Adrenal gland (tissue), 12 donors: ENCODE measurements around the gene SEPTIN7. TPM values are rescaled to one million over a fixed set of nuclear protein-coding genes. Genes with fewer than 3 reads are reported as not detected.

ENCODE experiments used
- DNase-seq, 7 donors: peaks; one replicate each; pipeline ENCODE4 v3.0.0-alpha.2; 2019 to 2020
- H3K27ac ChIP-seq, 5 donors: fragments of 200-600 bp; sonication (generic) in 4 of 5; 1 replicate in 3 of 5; 2 replicates in 2 of 5; pipeline versions ENCODE4 v1.5.1 to v1.8.0; 2016 to 2020; ENCODE audit warnings: mild to moderate bottlenecking in 1 of 5
- H3K27me3 ChIP-seq: fragments of 200-600 bp; 2 replicates; pipeline ENCODE4 v1.8.0; 2021
- H3K36me3 ChIP-seq, 2 donors: fragments of 200-600 bp; replicated peaks in 1 of 2; 1 replicate in 1 of 2; 2 replicates in 1 of 2; pipeline versions ENCODE4 v1.5.1 to v1.8.0; 2018 to 2022
- H3K4me1 ChIP-seq, 2 donors: fragments of 200-600 bp; replicated peaks in 1 of 2; 1 replicate in 1 of 2; 2 replicates in 1 of 2; pipeline versions ENCODE4 v1.5.1 to v1.8.0; 2018 to 2021
- H3K4me3 ChIP-seq, 4 donors: fragments of 200-600 bp; sonication (generic) in 3 of 4; one replicate each; pipeline ENCODE4 v1.5.1; 2016 to 2018
- H3K9me3 ChIP-seq, 3 donors: fragments of 200-600 bp; sonication (generic) in 1 of 3; replicated peaks in 1 of 3; 1 replicate in 2 of 3; 2 replicates in 1 of 3; pipeline versions ENCODE4 v1.5.1 to v1.8.0; 2016 to 2021
- CTCF ChIP-seq, 6 experiments: fragments of 450-650 bp in 4 of 6; fragments of 200-600 bp in 2 of 6; sonication (generic) in 1 of 6; IDR thresholded peaks; 1 replicate in 5 of 6; 2 replicates in 1 of 6; pipeline versions ENCODE4 v1.5.1 to v1.8.0; 2016 to 2021; ENCODE audit warnings: antibody characterized with exemption in 6 of 6, mild to moderate bottlenecking in 2 of 6, moderate library complexity in 1 of 6
- POLR2A ChIP-seq, 2 donors: fragments of 450-650 bp; IDR thresholded peaks; one replicate each; pipeline ENCODE4 v1.6.1; 2017; ENCODE audit warnings: antibody characterized with exemption in 2 of 2, mild to moderate bottlenecking in 2 of 2, moderate library complexity in 1 of 2
- WGBS, 4 donors: extraction: QIAGEN DNeasy Blood & Tissue Kit in 2 of 4; methylation state at CpG; one replicate each; pipeline versions ENCODE4 v1.1.5 to v1.1.7; 2013 to 2017; 5-methylcytosine and 5-hydroxymethylcytosine counted together
- intact Hi-C, 2 donors: fragments of 100-400 bp; cut with DNase I; formaldehyde crosslinking; loops; one replicate each; pipeline versions ENCODE4 v1.14.1 to v1.15.0; 2022 to 2023
- polyA plus RNA-seq, 3 donors: library from polyadenylated mRNA; stranded (reverse); fragments of 200-250 nt in 2 of 3; fragments of 350-450 nt in 1 of 3; fragmentation: Illumina TruSeq in 1 of 3; extraction: RNeasy Lipid Tissue Mini Kit (QIAGEN cat#74804) in 1 of 3; gene quantifications; one replicate each; pipeline ENCODE4 v1.2.3, GENCODE V29; 2013 to 2014
- total RNA-seq, 9 donors: library from RNA; depleted of rRNA in 4 of 9; stranded (reverse); fragments of >200 nt in 4 of 9; fragments of 120-200 nt in 1 of 9; fragmentation: NEBNext Ultra II Directional in 1 of 9; extraction: Animal tissue kit (Norgen Biotek cat#: 25700) in 1 of 9; gene quantifications; one replicate each; pipeline versions ENCODE4 v1.1.0 to v1.2.4, GENCODE V29; 2013 to 2023
- donor health status: healthy with polysubstance abuse.
- donor health status: Bipolar disorder and iron deficiency.
- donor health status: DM: yes; HTN: yes; CAD: no.
- donor health status: DM: no; HTN: no; CAD: no.
- donor health status: DM: no; HTN: no; CAD: no.
- donor health status: DM: yes; HTN: yes; CAD: no.

SEPTIN7 gene
- total and polyA plus RNA-seq, 12 donors: 72.3 to 267 (median 155) TPM

- WGBS, 4 donors: 93 to 96% (median 95%) methylated on average over 9 to 11 of the region's 11 CpGs
- intact Hi-C loops: no loop called here
- DNase-seq: no peak
- Histone ChIP-seq H3K4me1 (peaks cover 9 to 15% of the 10 kb centered on the region in 2 donors), H3K27ac (no peak overlapping the region), H3K36me3 (no peaks in the 10 kb centered on the region), H3K27me3 (no peaks in the 10 kb centered on the region), H3K9me3 (no peaks in the 10 kb centered on the region), H3K4me3 (no peak overlapping the region)
- TF ChIP-seq CTCF (IDR thresholded peaks at IDR 0.05) (no peak), POLR2A (IDR thresholded peaks at IDR 0.05) (no peak)
Observed at GRCh38 chr7:35846816-35847412, 46.1 kb downstream of the SEPTIN7 start.

- 85 to 91% (median 87%) methylated on average over 2 of the region's 2 CpGs for WGBS, 4 donors
- H3K4me1 ChIP-seq: peaks cover 17 to 19% of the 10 kb centered on the region in 2 donors
- DNase-seq: no peak
- H3K27me3 ChIP-seq: no peaks in the 10 kb centered on the region
- no peaks in the 10 kb centered on the region for H3K36me3 ChIP-seq
- TF ChIP-seq POLR2A (IDR thresholded peaks at IDR 0.05): no peak
- TF ChIP-seq CTCF (IDR thresholded peaks at IDR 0.05): no peak
- H3K9me3 ChIP-seq: no peaks in the 10 kb centered on the region
- H3K4me3 ChIP-seq: no peak overlapping the region
- intact Hi-C loops: no loop called here
- H3K27ac ChIP-seq: no peak overlapping the region
Observed at GRCh38 chr7:35848725-35849124, 47.9 kb downstream of the SEPTIN7 start.

- 84 to 93% (median 92%) methylated on average over 7 of the region's 7 CpGs for WGBS, 4 donors
- Histone ChIP-seq H3K9me3 (no peaks in the 10 kb centered on the region), H3K36me3 (no peaks in the 10 kb centered on the region), H3K4me1 (peaks cover 17 to 19% of the 10 kb centered on the region in 2 donors), H3K4me3 (no peak overlapping the region), H3K27me3 (no peaks in the 10 kb centered on the region), H3K27ac (no peak overlapping the region)
- TF ChIP-seq POLR2A (IDR thresholded peaks at IDR 0.05) (no peak), CTCF (IDR thresholded peaks at IDR 0.05) (no peak)
- no peak for DNase-seq
- intact Hi-C loops: no loop called here
Observed at GRCh38 chr7:35849158-35849831, 48.4 kb downstream of the SEPTIN7 start.

- Histone ChIP-seq H3K4me1 (peaks cover 17 to 19% of the 10 kb centered on the region in 2 donors), H3K27me3 (no peaks in the 10 kb centered on the region), H3K9me3 (no peaks in the 10 kb centered on the region), H3K36me3 (no peaks in the 10 kb centered on the region), H3K27ac (no peak overlapping the region), H3K4me3 (no peak overlapping the region)
- no peak for DNase-seq
- TF ChIP-seq CTCF (IDR thresholded peaks at IDR 0.05) (no peak), POLR2A (IDR thresholded peaks at IDR 0.05) (no peak)
- intact Hi-C loops: no loop called here
Observed at GRCh38 chr7:35849954-35850353, 49.1 kb downstream of the SEPTIN7 start.

Other genes starting within 250 kb of the SEPTIN7 start
- 10 to 100 TPM; 10.8 to 37.4 (median 20.1) TPM for gene HERPUD2, start 105.9 kb upstream of the SEPTIN7 start, total RNA-seq
- gene HERPUD2, start 105.9 kb upstream of the SEPTIN7 start, polyA plus RNA-seq: 10 to 100 TPM in 2 of 3 donors, 1 to 10 TPM in 1; 7.8 to 24.7 (median 15.9) TPM